Activated CD4-positive, alpha-beta T cell treated with anti-CD3 and anti-CD28 coated beads, Interleukin-2, amount 10 ng/mL, durations not matched to agents 7 days and 5 days (primary cell): ENCODE measurements around the gene ZSWIM3. TPM values are rescaled to one million over a fixed set of nuclear protein-coding genes. Genes with fewer than 3 reads are reported as not detected.
"Not testable (repeated sequence)": the region's sequence is repeated elsewhere in the genome, so short reads cannot be mapped to it uniquely, and the experiment has no call there.

Source experiments
- CTCF ChIA-PET: fragments of 350-600 bp; sonication (Branson Sonifier 250); formaldehyde crosslinking; loops from one replicate; lab custom pipeline; 2021; ENCODE audit warnings: antibody characterized with exemption; lab: Charles Lee
- POLR2A ChIA-PET: fragments of 350-600 bp; sonication (Branson Sonifier 250); formaldehyde crosslinking; loops from one replicate; lab custom pipeline; 2021; ENCODE audit warnings: antibody characterized with exemption; lab: Charles Lee
- DNase-seq: peaks from one replicate; pipeline ENCODE4 v3.0.0-alpha.2; 2020
- H3K27ac Mint-ChIP-seq: one replicate; pipeline ENCODE4 v1.8.0; 2021; ENCODE audit warnings: mild to moderate bottlenecking, moderate library complexity, mixed read lengths
- H3K27me3 Mint-ChIP-seq: one replicate; pipeline ENCODE4 v1.8.0; 2021; ENCODE audit warnings: mixed read lengths
- H3K36me3 Mint-ChIP-seq: one replicate; pipeline ENCODE4 v1.8.0; 2021; ENCODE audit warnings: low read depth, mixed read lengths
- H3K4me1 Mint-ChIP-seq: one replicate; pipeline ENCODE4 v1.8.0; 2021; ENCODE audit warnings: mixed read lengths
- H3K4me3 Mint-ChIP-seq: one replicate; pipeline ENCODE4 v1.8.0; 2021; ENCODE audit warnings: mild to moderate bottlenecking, moderate library complexity, mixed read lengths
- H3K9me3 Mint-ChIP-seq: one replicate; pipeline ENCODE4 v1.8.0; 2021; ENCODE audit warnings: mixed read lengths
- total RNA-seq, 2 experiments: library from RNA; stranded (reverse); gene quantifications; one replicate each; pipeline ENCODE4 v1.2.3, GENCODE V29; 2021

The ZSWIM3 gene
- total RNA-seq, 2 experiments from 2014 or later, result 6.2 to 6.4 TPM

- no peak overlapping the region for H3K27ac Mint-ChIP-seq
- no peaks in the 10 kb centered on the region for H3K4me1 Mint-ChIP-seq
- ChIA-PET CTCF (interaction anchor here (0.6 to 1.3 kb wide), 2 partner anchors 13 to 1178 kb away, joined by 3 read pairs; partner anchors contain the start of gene ZSWIM1), POLR2A (no interaction called here)
- H3K9me3 Mint-ChIP-seq, result no peaks in the 10 kb centered on the region
- H3K36me3 Mint-ChIP-seq, result no peaks in the 10 kb centered on the region
- no peak for DNase-seq
- H3K4me3 Mint-ChIP-seq, result no peak overlapping the region
- no peaks in the 10 kb centered on the region for H3K27me3 Mint-ChIP-seq
Measured at GRCh38 chr20:45867819-45868176, 10.4 kb downstream of the ZSWIM3 start.

- H3K27me3 Mint-ChIP-seq, result no peaks in the 10 kb centered on the region
- peaks cover 6% of the 10 kb centered on the region for H3K36me3 Mint-ChIP-seq
- H3K4me3 Mint-ChIP-seq, result no peak overlapping the region
- DNase-seq, result no peak
- no peaks in the 10 kb centered on the region for H3K9me3 Mint-ChIP-seq
- no peak overlapping the region for H3K27ac Mint-ChIP-seq
- CTCF ChIA-PET, result interaction anchor here (0.8 to 1.6 kb wide), 4 partner anchors 12 to 59 kb away, joined by 3 to 5 read pairs (median 4); partner anchors contain the start of genes CTSA and NEURL2
- H3K4me1 Mint-ChIP-seq, result no peaks in the 10 kb centered on the region
- POLR2A ChIA-PET, result no interaction called here
Measured at GRCh38 chr20:45872626-45873025, 15.2 kb downstream of the ZSWIM3 start.

GRCh38 chr20:45873409-45874103, 16.1 kb downstream of the ZSWIM3 start:
- POLR2A ChIA-PET, result no interaction called here
- CTCF ChIA-PET, result interaction anchor here (0.8 to 1.6 kb wide), 4 partner anchors 13 to 60 kb away, joined by 3 to 4 read pairs (median 3); no protein-coding TSS in a partner anchor
- H3K27me3 Mint-ChIP-seq, result no peaks in the 10 kb centered on the region
- peaks cover 6% of the 10 kb centered on the region for H3K36me3 Mint-ChIP-seq
- no peaks in the 10 kb centered on the region for H3K9me3 Mint-ChIP-seq
- no peak overlapping the region for H3K4me3 Mint-ChIP-seq
- H3K27ac Mint-ChIP-seq, result no peak overlapping the region
- H3K4me1 Mint-ChIP-seq, result no peaks in the 10 kb centered on the region
- DNase-seq, result no peak

GRCh38 chr20:45874104-45874481, 16.7 kb downstream of the ZSWIM3 start:
- POLR2A ChIA-PET, H3K27me3 Mint-ChIP-seq, H3K4me1 Mint-ChIP-seq, H3K36me3 Mint-ChIP-seq, H3K4me3 Mint-ChIP-seq, H3K9me3 Mint-ChIP-seq, DNase-seq, H3K27ac Mint-ChIP-seq: not testable (repeated sequence)
- CTCF ChIA-PET, result interaction anchor here (0.7 to 1.7 kb wide), 5 partner anchors 9 to 47 kb away, joined by 3 to 4 read pairs (median 3); no protein-coding TSS in a partner anchor

GRCh38 chr20:45874576-45874975, 17.2 kb downstream of the ZSWIM3 start:
- Mint-ChIP-seq H3K36me3 (peaks cover 7% of the 10 kb centered on the region), H3K4me1 (no peaks in the 10 kb centered on the region), H3K9me3 (no peaks in the 10 kb centered on the region), H3K27me3 (no peaks in the 10 kb centered on the region), H3K27ac (no peak overlapping the region), H3K4me3 (no peak overlapping the region)
- CTCF ChIA-PET, result interaction anchor here (0.7 to 1.7 kb wide), 4 partner anchors 10 to 46 kb away, joined by 3 to 4 read pairs (median 3); no protein-coding TSS in a partner anchor
- POLR2A ChIA-PET, result no interaction called here
- no peak for DNase-seq

- Mint-ChIP-seq H3K4me1 (peaks cover 21% of the 10 kb centered on the region), H3K27ac (no peak overlapping the region), H3K27me3 (no peaks in the 10 kb centered on the region), H3K4me3 (no peak overlapping the region), H3K9me3 (no peaks in the 10 kb centered on the region), H3K36me3 (peaks cover 23% of the 10 kb centered on the region)
- no peak for DNase-seq
- ChIA-PET POLR2A (no interaction called here), CTCF (no interaction called here)
Measured at GRCh38 chr20:45878076-45878761, 20.8 kb downstream of the ZSWIM3 start.

GRCh38 chr20:45880988-45881788, 23.8 kb downstream of the ZSWIM3 start, which contains the start of gene ZSWIM1:
TSS of gene ZSWIM1 (plus strand) at chr20:45881227. CDS start at chr20:45882593, 1,366 bp downstream.
- H3K4me3 Mint-ChIP-seq, result peak within 1 kb of the TSS; percentile 81
- POLR2A ChIA-PET, result interaction anchor here (0.6 to 0.7 kb wide), 3 partner anchors 15 to 1350 kb away, joined by 3 to 6 read pairs (median 5); no protein-coding TSS in a partner anchor
- H3K27me3 Mint-ChIP-seq, result no peaks in the 10 kb centered on the region
- CTCF ChIA-PET, result interaction anchor here (0.9 to 2.0 kb wide), 10 partner anchors 9 to 590 kb away, joined by 3 to 6 read pairs (median 4); partner anchors contain the start of genes CTSA and PCIF1
- peaks cover 35% of the 10 kb centered on the region for H3K36me3 Mint-ChIP-seq
- peak; percentile 99 for DNase-seq
- peaks cover 40% of the 10 kb centered on the region for H3K4me1 Mint-ChIP-seq
- peak within 1 kb of the TSS; percentile 84 for H3K27ac Mint-ChIP-seq
- H3K9me3 Mint-ChIP-seq, result no peaks in the 10 kb centered on the region

- peak overlapping the region; percentile 65 for H3K4me3 Mint-ChIP-seq
- no peaks in the 10 kb centered on the region for H3K9me3 Mint-ChIP-seq
- no peak overlapping the region for H3K27ac Mint-ChIP-seq
- peaks cover 33% of the 10 kb centered on the region for H3K36me3 Mint-ChIP-seq
- peaks cover 44% of the 10 kb centered on the region for H3K4me1 Mint-ChIP-seq
- DNase-seq, result no peak
- ChIA-PET POLR2A (no interaction called here), CTCF (interaction anchor here (1.0 to 2.0 kb wide), 6 partner anchors 9 to 102 kb away, joined by 3 to 6 read pairs (median 4); partner anchors contain the start of gene CTSA)
- no peaks in the 10 kb centered on the region for H3K27me3 Mint-ChIP-seq
Measured at GRCh38 chr20:45882469-45883099, 25.2 kb downstream of the ZSWIM3 start.

- Mint-ChIP-seq H3K27me3 (no peaks in the 10 kb centered on the region), H3K4me3 (no peak overlapping the region), H3K27ac (peak overlapping the region; percentile 63), H3K4me1 (peaks cover 44% of the 10 kb centered on the region), H3K36me3 (peaks cover 33% of the 10 kb centered on the region), H3K9me3 (no peaks in the 10 kb centered on the region)
- ChIA-PET POLR2A (no interaction called here), CTCF (interaction anchor here (0.6 to 1.6 kb wide), 3 partner anchors 9 to 58 kb away, joined by 3 to 4 read pairs (median 4); partner anchors contain the start of gene CTSA)
- DNase-seq, result no peak
Measured at GRCh38 chr20:45883100-45883469, 25.7 kb downstream of the ZSWIM3 start.

GRCh38 chr20:45886590-45887345, 29.4 kb downstream of the ZSWIM3 start:
- H3K27me3 Mint-ChIP-seq, result no peaks in the 10 kb centered on the region
- no peak overlapping the region for H3K27ac Mint-ChIP-seq
- no peak overlapping the region for H3K4me3 Mint-ChIP-seq
- POLR2A ChIA-PET, result no interaction called here
- peaks cover 48% of the 10 kb centered on the region for H3K4me1 Mint-ChIP-seq
- CTCF ChIA-PET, result interaction anchor here (0.5 to 0.7 kb wide), 2 partner anchors 13 to 47 kb away, joined by 3 read pairs; no protein-coding TSS in a partner anchor
- H3K36me3 Mint-ChIP-seq, result peaks cover 28% of the 10 kb centered on the region
- no peaks in the 10 kb centered on the region for H3K9me3 Mint-ChIP-seq
- DNase-seq, result no peak

GRCh38 chr20:45887346-45887715, 29.9 kb downstream of the ZSWIM3 start, which contains the start of gene SPATA25:
TSS of gene SPATA25 (minus strand) at chr20:45887622. CDS start at chr20:45887590, 32 bp downstream.
- no peak within 1 kb of the TSS for H3K4me3 Mint-ChIP-seq
- DNase-seq, result no peak
- no peaks in the 10 kb centered on the region for H3K27me3 Mint-ChIP-seq
- no peak within 1 kb of the TSS for H3K27ac Mint-ChIP-seq
- peaks cover 24% of the 10 kb centered on the region for H3K36me3 Mint-ChIP-seq
- POLR2A ChIA-PET, result no interaction called here
- CTCF ChIA-PET, result interaction anchor here (0.7 to 1.2 kb wide), 2 partner anchors 19 to 46 kb away, joined by 3 to 4 read pairs; no protein-coding TSS in a partner anchor
- no peaks in the 10 kb centered on the region for H3K9me3 Mint-ChIP-seq
- H3K4me1 Mint-ChIP-seq, result peaks cover 49% of the 10 kb centered on the region
